Mesenchymal stem cell (in vitro differentiated cells and primary cell): ENCODE measurements around the gene SEPTIN5.

Experiments
- DNase-seq: peaks from one replicate; pipeline ENCODE4 v3.0.0-alpha.2; 2013
- H2AFZ ChIP-seq: one replicate; pipeline ENCODE4 v1.6.1; 2013; ENCODE audit warnings: low read depth, mild to moderate bottlenecking, control low read depth, inconsistent platforms, low read length, moderate library complexity
- H2AK5ac ChIP-seq: 2 replicates; pipeline ENCODE4 v1.6.1; 2013; ENCODE audit warnings: low read length, moderate library complexity, mild to moderate bottlenecking, inconsistent platforms; ENCODE audit not compliant: severe bottlenecking
- H2BK120ac ChIP-seq: one replicate; pipeline ENCODE4 v1.6.1; 2013; ENCODE audit warnings: low read depth, mild to moderate bottlenecking, inconsistent platforms, low read length, moderate library complexity
- H2BK12ac ChIP-seq, 2 experiments: one replicate each; pipeline ENCODE4 v1.6.1; 2013; ENCODE audit warnings: inconsistent platforms in 2 of 2, low read length in 2 of 2, mild to moderate bottlenecking in 2 of 2, moderate library complexity in 2 of 2, control low read depth in 1 of 2
- H2BK15ac ChIP-seq: one replicate; pipeline ENCODE4 v1.6.1; 2013; ENCODE audit warnings: mild to moderate bottlenecking, low read depth, inconsistent platforms; ENCODE audit not compliant: poor library complexity, severe bottlenecking
- H2BK5ac ChIP-seq: 2 replicates; pipeline ENCODE4 v1.6.1; 2013; ENCODE audit warnings: low read depth, mild to moderate bottlenecking, low read length, control low read depth, inconsistent platforms; ENCODE audit not compliant: poor library complexity, severe bottlenecking
- H3K14ac ChIP-seq, 2 experiments: one replicate each; pipeline ENCODE4 v1.6.1; 2013; ENCODE audit warnings: inconsistent platforms in 2 of 2, low read length in 2 of 2, control low read depth in 1 of 2, mild to moderate bottlenecking in 1 of 2, moderate library complexity in 1 of 2
- H3K18ac ChIP-seq, 2 experiments: one replicate each; pipeline ENCODE4 v1.6.1; 2013; ENCODE audit warnings: inconsistent platforms in 2 of 2, low read length in 2 of 2, control low read depth in 1 of 2, low read depth in 1 of 2, mild to moderate bottlenecking in 1 of 2
- H3K23ac ChIP-seq, 2 experiments: one replicate each; pipeline ENCODE4 v1.6.1; 2013; ENCODE audit warnings: inconsistent platforms in 2 of 2, low read length in 2 of 2, mild to moderate bottlenecking in 2 of 2, moderate library complexity in 2 of 2, control low read depth in 1 of 2
- H3K27ac ChIP-seq: 2 replicates; pipeline ENCODE4 v1.5.1; 2013; ENCODE audit warnings: mild to moderate bottlenecking, moderate library complexity, low read length, control low read depth, inconsistent platforms; ENCODE audit not compliant: poor library complexity, severe bottlenecking
- H3K27me3 ChIP-seq, 2 experiments: 2 replicates each; pipeline versions ENCODE4 v1.6.1 to v1.7.0; 2013; ENCODE audit warnings: low read length in 2 of 2, mild to moderate bottlenecking in 2 of 2, moderate library complexity in 2 of 2, control low read depth in 1 of 2, inconsistent platforms in 1 of 2; ENCODE audit not compliant: control insufficient read depth in 1 of 2, insufficient read depth in 1 of 2
- H3K36me3 ChIP-seq, 2 experiments: 2 replicates each; pipeline versions ENCODE4 v1.6.1 to v1.7.0; 2013; ENCODE audit warnings: low read length in 2 of 2, control low read depth in 1 of 2, inconsistent platforms in 1 of 2, low read depth in 1 of 2, mild to moderate bottlenecking in 1 of 2; ENCODE audit not compliant: insufficient read depth in 2 of 2, control insufficient read depth in 1 of 2
- H3K4ac ChIP-seq, 2 experiments: one replicate each; pipeline ENCODE4 v1.6.1; 2013; ENCODE audit warnings: inconsistent platforms in 2 of 2, low read length in 2 of 2, mild to moderate bottlenecking in 2 of 2, moderate library complexity in 2 of 2, control low read depth in 1 of 2, low read depth in 1 of 2
- H3K4me1 ChIP-seq: 2 replicates; pipeline ENCODE4 v1.6.1; 2013; ENCODE audit warnings: low read depth, low read length, control low read depth; ENCODE audit not compliant: control insufficient read depth, insufficient read depth
- H3K4me2 ChIP-seq: 2 replicates; pipeline ENCODE4 v1.6.1; 2013; ENCODE audit warnings: low read length, mild to moderate bottlenecking, inconsistent platforms; ENCODE audit not compliant: poor library complexity, severe bottlenecking
- H3K4me3 ChIP-seq, 2 experiments: 2 replicates each; pipeline versions ENCODE4 v1.5.1 to v1.7.0; 2013; ENCODE audit warnings: low read length in 2 of 2, mild to moderate bottlenecking in 2 of 2, control low read depth in 1 of 2, low read depth in 1 of 2; ENCODE audit not compliant: insufficient read depth in 1 of 2
- H3K79me1 ChIP-seq: replicated peaks from 2 replicates; pipeline ENCODE4 v1.6.1; 2013; ENCODE audit warnings: mild to moderate bottlenecking, control low read depth, low read length, inconsistent platforms; ENCODE audit not compliant: poor library complexity, severe bottlenecking
- H3K9ac ChIP-seq: 2 replicates; pipeline ENCODE4 v1.7.0; 2013; ENCODE audit warnings: mild to moderate bottlenecking, low read length, moderate library complexity
- H3K9me3 ChIP-seq: 2 replicates; pipeline ENCODE4 v1.7.0; 2013; ENCODE audit warnings: mild to moderate bottlenecking, low read length; ENCODE audit not compliant: control insufficient read depth
- H4K8ac ChIP-seq: one replicate; pipeline ENCODE4 v1.6.1; 2013; ENCODE audit warnings: inconsistent platforms, mild to moderate bottlenecking, low read length, moderate library complexity
- H4K91ac ChIP-seq: one replicate; pipeline ENCODE4 v1.6.1; 2013; ENCODE audit warnings: mild to moderate bottlenecking, low read length, inconsistent platforms
- WGBS: methylation state at CpG from one replicate; pipeline ENCODE4 v1.1.7; 2013; ENCODE audit warnings: mixed read lengths; 5-methylcytosine and 5-hydroxymethylcytosine counted together

SEPTIN5 gene

DNA sequence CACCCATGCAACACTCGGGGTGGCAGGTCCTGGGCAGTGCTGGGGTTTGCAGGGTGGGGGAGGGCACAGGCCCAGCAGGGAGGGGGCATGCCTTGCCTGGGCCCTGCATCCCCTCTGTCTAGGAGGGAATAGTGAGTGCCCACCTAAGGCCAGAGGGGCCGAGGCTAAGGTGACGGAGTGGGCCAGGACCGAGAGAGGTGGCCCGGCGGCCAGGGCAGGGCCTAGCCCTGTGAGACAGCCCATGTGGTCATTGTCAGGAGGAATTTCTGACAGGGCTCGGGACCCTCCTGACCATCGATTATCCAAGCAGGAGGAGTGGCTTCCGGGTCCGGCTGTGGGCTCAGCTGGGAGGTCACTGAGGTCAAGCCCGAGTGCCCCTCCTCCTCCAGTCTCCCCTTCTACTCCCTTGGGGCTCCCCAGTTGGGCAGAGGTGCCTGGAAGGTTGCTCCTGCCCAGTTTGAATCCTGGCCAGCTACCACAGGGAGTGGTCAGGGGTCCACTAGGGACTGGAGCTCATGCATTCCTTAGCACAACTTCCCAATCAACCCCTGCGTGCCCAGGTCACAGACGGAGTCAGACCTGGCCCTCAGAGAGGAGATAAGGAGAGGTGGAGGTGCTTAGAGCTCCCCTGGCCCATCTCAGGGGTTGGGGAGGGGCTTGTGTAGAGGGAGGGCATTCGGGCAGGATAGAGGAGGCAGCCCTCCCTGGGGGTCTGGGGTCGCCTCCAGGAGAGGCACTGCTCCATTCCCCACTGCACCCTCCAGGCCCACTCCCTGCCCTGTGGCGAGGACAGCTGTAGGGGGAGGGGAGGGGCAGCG is 23.8 kb downstream of the SEPTIN5 start:
- Histone ChIP-seq H4K8ac (no peak overlapping the region), H3K27me3 (peaks cover 8 to 44% of the 10 kb centered on the region in 2 experiments), H3K4me2 (no peak overlapping the region), H2BK12ac (no peak overlapping the region), H3K14ac (no peak overlapping the region), H3K79me1 (no peaks in the 10 kb centered on the region), H2BK15ac (no peak overlapping the region), H3K4me3 (no peak overlapping the region), H3K23ac (no peak overlapping the region), H3K4ac (no peak overlapping the region), H2AK5ac (no peak overlapping the region), H2BK120ac (no peak overlapping the region), H4K91ac (no peak overlapping the region), H2BK5ac (no peak overlapping the region), H3K36me3 (no peaks in the 10 kb centered on the region), H3K9me3 (no peaks in the 10 kb centered on the region), H2AFZ (no peak overlapping the region), H3K9ac (no peak overlapping the region), H3K18ac (no peak overlapping the region), H3K27ac (no peak overlapping the region), H3K4me1 (peaks cover 2% of the 10 kb centered on the region)
- DNase-seq, result no peak
- WGBS, result 77% methylated on average over 11 of the region's 17 CpGs

DNA sequence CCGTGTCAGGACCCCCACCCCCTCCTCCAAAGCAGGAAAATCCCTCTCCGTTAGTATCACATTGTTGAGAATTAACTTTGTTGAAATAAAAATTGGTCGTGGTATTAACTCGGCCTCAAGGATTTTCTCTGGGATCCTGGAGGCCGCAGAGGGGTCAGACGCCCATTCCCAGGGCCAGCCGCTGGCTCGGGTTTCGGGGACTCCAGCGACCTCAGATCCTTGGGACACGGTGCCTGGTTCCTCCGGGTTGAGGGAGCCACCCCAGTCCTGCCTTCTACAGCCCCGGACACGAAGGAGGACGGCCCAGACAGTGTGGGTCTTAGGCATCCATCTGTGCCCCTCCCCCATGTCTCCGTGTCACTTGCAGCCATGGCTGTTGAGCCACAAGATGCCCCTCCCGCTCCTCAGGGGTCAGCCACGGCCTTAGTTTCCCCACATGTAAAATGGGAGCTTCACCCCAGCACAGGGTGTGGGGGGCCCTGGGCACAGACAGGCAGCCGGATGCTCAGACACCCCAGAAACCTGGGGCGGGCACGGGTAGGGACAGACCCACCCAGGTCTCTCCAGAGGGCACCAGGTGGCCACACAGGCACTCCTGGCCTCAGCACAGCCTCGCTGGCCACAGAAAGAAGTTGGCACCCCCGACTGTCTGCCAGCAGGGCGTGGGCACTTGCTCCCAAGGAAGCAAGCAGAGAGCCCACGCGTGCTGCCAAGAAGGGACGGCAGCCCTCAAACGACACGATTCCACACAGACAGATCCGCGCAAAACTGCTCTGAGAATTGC is 24.6 kb downstream of the SEPTIN5 start:
- H3K4me2 ChIP-seq, result no peak overlapping the region
- H2BK15ac ChIP-seq, result no peak overlapping the region
- H2BK120ac ChIP-seq, result no peak overlapping the region
- no peaks in the 10 kb centered on the region for H3K9me3 ChIP-seq
- H2AK5ac ChIP-seq, result no peak overlapping the region
- DNase-seq, result no peak
- H3K23ac ChIP-seq, result no peak overlapping the region
- H3K27ac ChIP-seq, result no peak overlapping the region
- WGBS, result 85% methylated on average over 30 of the region's 31 CpGs
- H3K36me3 ChIP-seq, result no peaks in the 10 kb centered on the region
- H3K27me3 ChIP-seq, result peaks cover 8 to 39% of the 10 kb centered on the region in 2 experiments
- H3K18ac ChIP-seq, result no peak overlapping the region
- no peak overlapping the region for H4K8ac ChIP-seq
- no peak overlapping the region for H3K9ac ChIP-seq
- no peak overlapping the region for H2BK12ac ChIP-seq
- no peak overlapping the region for H4K91ac ChIP-seq
- no peak overlapping the region for H3K14ac ChIP-seq
- H2BK5ac ChIP-seq, result no peak overlapping the region
- no peak overlapping the region for H3K4me3 ChIP-seq
- no peaks in the 10 kb centered on the region for H3K79me1 ChIP-seq
- no peak overlapping the region for H3K4ac ChIP-seq
- no peak overlapping the region for H2AFZ ChIP-seq
- H3K4me1 ChIP-seq, result peaks cover 2% of the 10 kb centered on the region

DNA sequence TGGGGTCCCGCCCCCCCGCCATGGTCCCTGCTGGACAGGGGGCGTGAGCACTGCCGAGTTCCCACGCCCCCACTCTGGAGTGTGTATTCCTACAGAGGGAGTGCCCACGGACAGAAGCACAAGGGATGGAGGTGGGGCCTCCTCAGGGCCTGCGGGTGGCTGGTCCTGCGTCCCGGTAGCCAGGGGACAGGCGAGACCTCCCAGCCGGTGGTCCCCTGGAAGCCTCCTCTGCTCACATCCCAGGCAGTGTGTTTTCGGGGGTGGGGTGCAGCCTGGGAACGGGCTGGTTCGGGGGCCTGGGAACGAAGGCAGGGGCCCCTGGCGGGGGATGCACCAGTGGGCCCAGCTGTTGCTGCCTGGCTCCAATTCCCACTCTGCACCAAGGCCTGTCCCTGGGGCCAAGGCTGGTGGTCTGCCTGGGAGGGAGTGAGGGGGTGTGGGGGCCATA is 25.2 kb downstream of the SEPTIN5 start:
- no peak overlapping the region for H3K4me3 ChIP-seq
- no peak overlapping the region for H2BK5ac ChIP-seq
- no peak overlapping the region for H2AK5ac ChIP-seq
- H3K4me2 ChIP-seq, result no peak overlapping the region
- H4K8ac ChIP-seq, result no peak overlapping the region
- no peak overlapping the region for H3K14ac ChIP-seq
- H3K36me3 ChIP-seq, result no peaks in the 10 kb centered on the region
- H3K18ac ChIP-seq, result no peak overlapping the region
- H3K4ac ChIP-seq, result no peak overlapping the region
- no peaks in the 10 kb centered on the region for H3K79me1 ChIP-seq
- no peak overlapping the region for H3K27ac ChIP-seq
- no peak overlapping the region for H4K91ac ChIP-seq
- WGBS, result 75% methylated on average over 16 of the region's 16 CpGs
- no peak overlapping the region for H3K9ac ChIP-seq
- no peak overlapping the region for H2BK15ac ChIP-seq
- H2AFZ ChIP-seq, result no peak overlapping the region
- H2BK120ac ChIP-seq, result no peak overlapping the region
- peaks cover 2% of the 10 kb centered on the region for H3K4me1 ChIP-seq
- DNase-seq, result no peak
- H3K27me3 ChIP-seq, result peaks cover 8 to 37% of the 10 kb centered on the region in 2 experiments
- H2BK12ac ChIP-seq, result no peak overlapping the region
- H3K23ac ChIP-seq, result no peak overlapping the region
- H3K9me3 ChIP-seq, result no peaks in the 10 kb centered on the region

DNA sequence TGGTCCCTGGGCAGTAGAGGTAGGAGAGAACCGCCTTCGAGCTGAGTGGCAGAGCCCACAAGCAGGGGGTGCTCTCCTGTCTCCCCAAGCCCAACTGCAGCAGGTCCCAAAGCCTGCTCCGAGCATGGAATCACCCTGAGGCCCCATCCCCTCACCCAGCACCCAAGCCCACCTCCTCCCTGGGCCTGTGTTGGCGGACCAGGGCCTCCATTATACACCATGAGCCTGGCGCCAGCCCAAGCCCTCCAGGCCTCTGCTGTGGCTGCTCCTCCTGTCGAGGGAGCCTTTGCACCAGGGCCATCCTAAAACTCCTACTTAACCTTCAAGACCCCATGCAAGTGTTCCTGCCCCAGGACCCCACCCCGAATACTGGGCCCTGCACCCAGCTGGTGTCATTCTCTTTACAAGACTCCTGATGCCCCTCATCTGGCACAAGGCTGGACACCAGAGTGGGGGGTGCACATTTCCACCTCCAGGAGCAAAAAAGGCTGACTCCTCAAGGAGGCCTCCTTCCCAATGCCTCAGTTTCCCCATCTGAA is 25.7 kb downstream of the SEPTIN5 start:
- no peak overlapping the region for H3K18ac ChIP-seq
- no peak for DNase-seq
- no peak overlapping the region for H2BK15ac ChIP-seq
- H3K36me3 ChIP-seq, result no peaks in the 10 kb centered on the region
- H3K79me1 ChIP-seq, result no peaks in the 10 kb centered on the region
- no peak overlapping the region for H3K4me2 ChIP-seq
- H2BK12ac ChIP-seq, result no peak overlapping the region
- peaks cover 8 to 38% of the 10 kb centered on the region in 2 experiments for H3K27me3 ChIP-seq
- no peak overlapping the region for H3K4ac ChIP-seq
- H2AFZ ChIP-seq, result no peak overlapping the region
- 86% methylated on average over 7 of the region's 7 CpGs for WGBS
- no peak overlapping the region for H3K4me3 ChIP-seq
- no peak overlapping the region for H3K14ac ChIP-seq
- no peak overlapping the region for H3K27ac ChIP-seq
- no peak overlapping the region for H4K8ac ChIP-seq
- peaks cover 2% of the 10 kb centered on the region for H3K4me1 ChIP-seq
- H3K23ac ChIP-seq, result no peak overlapping the region
- no peaks in the 10 kb centered on the region for H3K9me3 ChIP-seq
- H2BK5ac ChIP-seq, result no peak overlapping the region
- H4K91ac ChIP-seq, result no peak overlapping the region
- H2BK120ac ChIP-seq, result no peak overlapping the region
- H2AK5ac ChIP-seq, result no peak overlapping the region
- H3K9ac ChIP-seq, result no peak overlapping the region
